PC-3 (cell line): ENCODE measurements around the gene SPRR2B. TPM values are rescaled to one million over a fixed set of nuclear protein-coding genes. Genes with fewer than 3 reads are reported as not detected.
A peak's percentile ranks its signal among the peaks of the same experiment; 100 is the strongest.

Experiments used
- ATAC-seq: fragments of 200-7000 bp; cut with Tn5 transposase; 2 replicates; pipeline ENCODE4 v1.9.1; 2020; ENCODE audit warnings: mild to moderate bottlenecking, moderate library complexity
- BruUV-seq: library from RNA; stranded (reverse); fragments of 400-500 nt; replicated peaks from 2 replicates; lab custom pipeline; 2021; lab: Mats Ljungman, UMichigan
- CTCF ChIA-PET: fragments of 300-600 bp; sonication (Branson Sonifier 250); formaldehyde crosslinking; loops from one replicate; lab custom pipeline; 2022; ENCODE audit warnings: antibody characterized with exemption; lab: Charles Lee
- POLR2A ChIA-PET: fragments of 300-600 bp; sonication (Branson Sonifier 250); formaldehyde crosslinking; loops from one replicate; lab custom pipeline; 2022; ENCODE audit warnings: antibody characterized with exemption; ENCODE audit not compliant: unreplicated experiment; lab: Charles Lee
- DNase-seq: peaks from one replicate; pipeline ENCODE4 v3.0.0-alpha.2; 2015
- H2AFZ ChIP-seq: fragments of 300-600 bp; sonication (generic); 2 replicates; pipeline ENCODE4 v1.6.0; 2016; ENCODE audit warnings: antibody characterized with exemption, low read length
- H3F3A ChIP-seq: fragments of 300-600 bp; sonication (generic); one replicate; pipeline ENCODE4 v1.6.0; 2017; ENCODE audit warnings: antibody characterized with exemption, low read length, control low read depth, mild to moderate bottlenecking; ENCODE audit not compliant: unreplicated experiment
- H3K27ac ChIP-seq: fragments of 300-600 bp; sonication (generic); 2 replicates; pipeline ENCODE4 v1.5.1; 2016; ENCODE audit warnings: mild to moderate bottlenecking, low read length
- H3K27me3 ChIP-seq: fragments of 300-600 bp; sonication (generic); 2 replicates; pipeline ENCODE4 v1.6.1; 2016; ENCODE audit warnings: low read length, mixed read lengths
- H3K36me3 ChIP-seq: fragments of 300-600 bp; sonication (generic); 2 replicates; pipeline ENCODE4 v1.6.1; 2016; ENCODE audit warnings: low read depth, mixed run types, low read length, mixed read lengths
- H3K4me1 ChIP-seq: fragments of 300-600 bp; sonication (generic); 2 replicates; pipeline ENCODE4 v1.5.1; 2016; ENCODE audit warnings: low read length; ENCODE audit not compliant: insufficient read depth
- H3K4me2 ChIP-seq: fragments of 300-600 bp; sonication (generic); 2 replicates; pipeline ENCODE4 v1.6.0; 2016; ENCODE audit warnings: low read length
- H3K4me3 ChIP-seq: fragments of 300-600 bp; sonication (generic); 2 replicates; pipeline ENCODE4 v1.5.1; 2016; ENCODE audit warnings: mild to moderate bottlenecking, low read length, mixed read lengths
- H3K79me2 ChIP-seq: fragments of 300-600 bp; sonication (generic); 2 replicates; pipeline ENCODE4 v1.6.1; 2017; ENCODE audit warnings: low read length, mixed read lengths
- H3K9ac ChIP-seq: fragments of 300-600 bp; sonication (generic); 2 replicates; pipeline ENCODE4 v1.6.0; 2016; ENCODE audit warnings: mild to moderate bottlenecking, low read length
- H3K9me2 ChIP-seq: fragments of 300-600 bp; sonication (generic); replicated peaks from 2 replicates; pipeline ENCODE4 v1.6.1; 2016; ENCODE audit warnings: mixed run types, low read length, mixed read lengths
- H3K9me3 ChIP-seq: fragments of 300-600 bp; sonication (generic); 2 replicates; pipeline ENCODE4 v1.6.1; 2016; ENCODE audit warnings: low read length, mixed read lengths
- H4K20me1 ChIP-seq: fragments of 300-600 bp; sonication (generic); 2 replicates; pipeline ENCODE4 v1.6.1; 2016; ENCODE audit warnings: low read length, mixed read lengths
- CTCF ChIP-seq: fragments of 300-600 bp; sonication (generic); conservative IDR thresholded peaks from 2 replicates; pipeline ENCODE4 v1.5.1; 2017; ENCODE audit warnings: antibody characterized with exemption, low read depth, mild to moderate bottlenecking, low read length
- EZH2 ChIP-seq: fragments of 300-600 bp; sonication (generic); IDR thresholded peaks from one replicate; pipeline ENCODE4 v1.6.1; 2017; ENCODE audit warnings: antibody characterized with exemption, mild to moderate bottlenecking, low read length; ENCODE audit not compliant: unreplicated experiment
- EZH2phosphoT487 ChIP-seq: fragments of 300-600 bp; sonication (generic); IDR thresholded peaks from 2 replicates; pipeline ENCODE4 v1.6.1; 2018; ENCODE audit warnings: mild to moderate bottlenecking, antibody characterized with exemption, low read length, borderline replicate concordance
- intact Hi-C: fragments of 100-400 bp; cut with micrococcal nuclease; formaldehyde crosslinking; loops from 2 replicates; pipeline ENCODE4 v1.9.0; 2023
- total RNA-seq: library from RNA; depleted of rRNA; stranded (reverse); fragments of >200 nt; gene quantifications from 2 replicates; pipeline ENCODE4 v1.2.3, GENCODE V29; 2014

Gene SPRR2B
- total RNA-seq, 1 experiment from 2014 or later: not detected

- peak overlapping the region; percentile 30; the same call in 1 of the 2 replicates for H3K9ac ChIP-seq
- H3K4me3 ChIP-seq: 0 out of 2 replicates have a peak overlapping the region, but pooled peaks have one; percentile 10
- ATAC-seq: no peak
- ChIA-PET POLR2A (no interaction called here), CTCF (no interaction called here)
- no TSS peak for BruUV-seq
- H3K27me3 ChIP-seq: no peaks in the 10 kb centered on the region
- H4K20me1 ChIP-seq: no peaks in the 10 kb centered on the region
- peak overlapping the region; percentile 81 for H3K27ac ChIP-seq
- H3K79me2 ChIP-seq: no peaks in the 10 kb centered on the region
- intact Hi-C loops: no loop called here
- H2AFZ ChIP-seq: peak overlapping the region; percentile 56
- H3K9me2 ChIP-seq: no peaks in the 10 kb centered on the region
- DNase-seq: peak; percentile 23
- H3F3A ChIP-seq: no peaks in the 10 kb centered on the region
- peaks cover 18% of the 10 kb centered on the region for H3K4me1 ChIP-seq
- H3K4me2 ChIP-seq: peak overlapping the region; percentile 63
- no peak for TF ChIP-seq EZH2phosphoT487
- TF ChIP-seq CTCF: no peak
- no peak for TF ChIP-seq EZH2
- no peaks in the 10 kb centered on the region for H3K9me3 ChIP-seq
- H3K36me3 ChIP-seq: no peaks in the 10 kb centered on the region
Observed at GRCh38 chr1:153099461-153100045, 28.1 kb upstream of the SPRR2B start.

- BruUV-seq: no TSS peak
- H3K4me3 ChIP-seq: no peak overlapping the region
- no peak for TF ChIP-seq EZH2phosphoT487
- TF ChIP-seq EZH2: no peak
- no peak for TF ChIP-seq CTCF
- no peak for ATAC-seq
- intact Hi-C loops: no loop called here
- peaks cover 11% of the 10 kb centered on the region for H3K27me3 ChIP-seq
- H3K9me3 ChIP-seq: no peaks in the 10 kb centered on the region
- CTCF ChIA-PET: no interaction called here
- POLR2A ChIA-PET: no interaction called here
- no peak overlapping the region for H3K9ac ChIP-seq
- H3K27ac ChIP-seq: no peak overlapping the region
- H3K9me2 ChIP-seq: no peaks in the 10 kb centered on the region
- H2AFZ ChIP-seq: no peak overlapping the region
- H3F3A ChIP-seq: no peaks in the 10 kb centered on the region
- peaks cover 16% of the 10 kb centered on the region for H3K4me1 ChIP-seq
- H3K4me2 ChIP-seq: no peak overlapping the region
- H4K20me1 ChIP-seq: no peaks in the 10 kb centered on the region
- H3K79me2 ChIP-seq: no peaks in the 10 kb centered on the region
- no peaks in the 10 kb centered on the region for H3K36me3 ChIP-seq
- DNase-seq: no peak
Observed at GRCh38 chr1:153095764-153096163, 24.4 kb upstream of the SPRR2B start.

GRCh38 chr1:153094426-153094825 is 23.0 kb upstream of the SPRR2B start, which contains the start of gene SPRR2E:
TSS of gene SPRR2E (minus strand) at chr1:153094526. CDS start at chr1:153093751, 775 bp downstream.
- Histone ChIP-seq H3K4me2 (no peak within 1 kb of the TSS), H3K27me3 (peaks cover 16% of the 10 kb centered on the region), H3K36me3 (no peaks in the 10 kb centered on the region), H3K4me3 (no peak within 1 kb of the TSS), H3K79me2 (no peaks in the 10 kb centered on the region), H3F3A (no peaks in the 10 kb centered on the region), H3K4me1 (peaks cover 5% of the 10 kb centered on the region), H3K9me3 (no peaks in the 10 kb centered on the region), H3K27ac (no peak within 1 kb of the TSS), H4K20me1 (no peaks in the 10 kb centered on the region), H3K9me2 (no peaks in the 10 kb centered on the region), H2AFZ (no peak within 1 kb of the TSS), H3K9ac (no peak within 1 kb of the TSS)
- intact Hi-C loops: no loop called here
- ATAC-seq (no peak), DNase-seq (no peak)
- BruUV-seq: no TSS peak
- POLR2A ChIA-PET: no interaction called here
- TF ChIP-seq EZH2 (no peak), CTCF (no peak), EZH2phosphoT487 (no peak)
- CTCF ChIA-PET: no interaction called here
